Endothelial cell of umbilical vein (primary cell): ENCODE results near the gene PALD1. TPM values are rescaled to one million over a fixed set of nuclear protein-coding genes. Genes with fewer than 3 reads are reported as not detected.
"Not testable (repeated sequence)": the region's sequence is repeated elsewhere in the genome, so short reads cannot be mapped to it uniquely, and the experiment has no call there.

ENCODE experiments used
- BruUV-seq: library from RNA; stranded (reverse); fragments of 400-500 nt; replicated peaks from 2 replicates; lab custom pipeline; 2021; lab: Mats Ljungman, UMichigan
- CTCF ChIA-PET: fragments of 300-600, 350-600 bp; sonication (Branson Sonifier 250); formaldehyde crosslinking; loops from one replicate; lab custom pipeline; 2021; ENCODE audit warnings: antibody characterized with exemption, inconsistent platforms; lab: Charles Lee
- POLR2A ChIA-PET: fragments of 300-600, 350-600 bp; sonication (Branson Sonifier 250); formaldehyde crosslinking; loops from one replicate; lab custom pipeline; 2021; ENCODE audit warnings: antibody characterized with exemption, inconsistent platforms; lab: Charles Lee
- DNase-seq: peaks from one replicate; pipeline ENCODE4 v3.0.0-alpha.2; 2011; ENCODE audit warnings: low read depth, low spot score
- FAIRE-seq: peaks from 2 replicates; lab custom pipeline; 2011; peaks lifted over from hg19 to GRCh38; lab: Jason Lieb, UNC
- H2AFZ ChIP-seq: 2 replicates; pipeline ENCODE4 v1.6.0; 2012; ENCODE audit warnings: low read depth, low read length, control low read depth, inconsistent platforms
- H3K27ac ChIP-seq: 2 replicates; pipeline ENCODE4 v1.5.1; 2011; ENCODE audit warnings: low read depth, mild to moderate bottlenecking, control low read depth, low read length, moderate library complexity; ENCODE audit not compliant: insufficient read depth
- H3K27me3 ChIP-seq, 2 experiments: 2 replicates each; pipeline versions ENCODE4 v1.6.0 to v1.6.1; 2011; ENCODE audit warnings: low read length in 2 of 2, mixed read lengths in 1 of 2; ENCODE audit not compliant: control insufficient read depth in 2 of 2, insufficient read depth in 2 of 2
- H3K36me3 ChIP-seq, 2 experiments: 2 replicates in 1 of 2; 3 replicates in 1 of 2; pipeline ENCODE4 v1.5.1; 2011; ENCODE audit warnings: low read length in 2 of 2, mild to moderate bottlenecking in 1 of 2, moderate library complexity in 1 of 2; ENCODE audit not compliant: control insufficient read depth in 2 of 2, insufficient read depth in 2 of 2; ENCODE audit errors: extremely low read depth in 1 of 2
- H3K4me1 ChIP-seq: 3 replicates; pipeline ENCODE4 v1.5.1; 2011; ENCODE audit warnings: mild to moderate bottlenecking, low read length; ENCODE audit not compliant: control insufficient read depth, insufficient read depth; ENCODE audit errors: extremely low read depth
- H3K4me2 ChIP-seq: 2 replicates; pipeline ENCODE4 v1.6.1; 2011; ENCODE audit warnings: low read length, control low read depth, mixed read lengths; ENCODE audit not compliant: insufficient read depth
- H3K4me3 ChIP-seq, 3 experiments: fragments of 200-600 bp in 1 of 3; sonication (generic), shearing (Covaris generic) in 1 of 3; replicated peaks in 1 of 3; 2 replicates each; pipeline ENCODE4 v1.5.1; 2011 to 2016; ENCODE audit warnings: control low read depth in 3 of 3, low read length in 3 of 3, mild to moderate bottlenecking in 2 of 3, inconsistent platforms in 1 of 3, low read depth in 1 of 3, moderate library complexity in 1 of 3; ENCODE audit not compliant: insufficient read depth in 1 of 3
- H3K79me2 ChIP-seq: 2 replicates; pipeline ENCODE4 v1.6.0; 2012; ENCODE audit warnings: low read length, inconsistent platforms; ENCODE audit not compliant: control insufficient read depth, insufficient read depth
- H3K9ac ChIP-seq: replicated peaks from 2 replicates; pipeline ENCODE3; 2011; ENCODE audit warnings: low read length, control low read depth; ENCODE audit not compliant: insufficient read depth; ENCODE audit errors: extremely low read depth
- H3K9me1 ChIP-seq: replicated peaks from 3 replicates; pipeline ENCODE4 v1.6.0; 2011; ENCODE audit warnings: mild to moderate bottlenecking, low read length; ENCODE audit not compliant: control insufficient read depth, insufficient read depth; ENCODE audit errors: extremely low read depth
- H3K9me3 ChIP-seq: replicated peaks from 2 replicates; pipeline ENCODE4 v1.5.1; 2012; ENCODE audit warnings: low read length, inconsistent platforms; ENCODE audit not compliant: control insufficient read depth, insufficient read depth
- H4K20me1 ChIP-seq: replicated peaks from 2 replicates; pipeline ENCODE3; 2011; ENCODE audit warnings: mild to moderate bottlenecking, low read length; ENCODE audit not compliant: control insufficient read depth, insufficient read depth; ENCODE audit errors: extremely low read depth
- EZH2 ChIP-seq: IDR thresholded peaks from 2 replicates; pipeline ENCODE4 v1.6.1; 2012; ENCODE audit warnings: borderline replicate concordance, low read depth, mild to moderate bottlenecking, moderate library complexity, low read length, inconsistent platforms; ENCODE audit not compliant: severe bottlenecking
- GATA2 ChIP-seq: IDR thresholded peaks from 2 replicates; pipeline ENCODE4 v1.7.0; 2011; ENCODE audit warnings: low read depth, mild to moderate bottlenecking, moderate library complexity, mixed read lengths, low read length; ENCODE audit not compliant: insufficient read length, insufficient read depth
- MYC ChIP-seq: IDR thresholded peaks from one replicate; pipeline ENCODE4 v1.6.1; 2011; ENCODE audit warnings: mild to moderate bottlenecking, low read depth, low read length
- POLR2A ChIP-seq: IDR thresholded peaks from 2 replicates; pipeline ENCODE4 v1.6.1; 2012; ENCODE audit warnings: low read depth, mild to moderate bottlenecking, control low read depth, low read length
- dilution Hi-C: fragments of 300-500 bp; cut with MboI; formaldehyde crosslinking; loops from one replicate; pipeline ENCODE4 v1.15.0; 2019; ENCODE audit warnings: low sequenced_read_pairs; ENCODE audit not compliant: extremely low pct_ligation_motif_present
- intact Hi-C: fragments of 100-400 bp; cut with micrococcal nuclease; formaldehyde crosslinking; loops from one replicate; pipeline ENCODE4 v1.10.0; 2022
- polyA plus RNA-seq, 4 experiments: library from polyadenylated mRNA; depleted of rRNA in 3 of 4; stranded (reverse) in 3 of 4; unstranded in 1 of 4; fragments of >200 nt; gene quantifications; 2 replicates each; pipeline versions ENCODE4 v1.2.1 to v1.2.3, GENCODE V29; 2011 to 2012; ENCODE audit warnings: missing spikeins in 1 of 4
- total RNA-seq: library from RNA; stranded (reverse); gene quantifications from 2 replicates; pipeline ENCODE4 v1.2.3, GENCODE V29; 2021
- TF ChIP-seq, protein P1 (sequence below), 2 donors: IDR thresholded peaks; 1 replicate in 1 of 2; 2 replicates in 1 of 2; pipeline ENCODE4 v1.5.1; 2011; ENCODE audit warnings: low read length in 2 of 2, mild to moderate bottlenecking in 2 of 2, moderate library complexity in 2 of 2, control low read depth in 1 of 2, inconsistent platforms in 1 of 2, low read depth in 1 of 2; ENCODE audit not compliant: insufficient read depth in 1 of 2; ENCODE audit errors: extremely low read depth in 1 of 2
- TF ChIP-seq, protein P2 (sequence below): IDR thresholded peaks from 2 replicates; pipeline ENCODE4 v1.6.1; 2011; ENCODE audit not compliant: insufficient read depth, insufficient read length

The PALD1 gene
- total and polyA plus RNA-seq, 2 donors (not counting 3 experiments of a cell fraction or from before 2014, with no cell fraction given): 16.6 to 73.3 TPM

DNA sequence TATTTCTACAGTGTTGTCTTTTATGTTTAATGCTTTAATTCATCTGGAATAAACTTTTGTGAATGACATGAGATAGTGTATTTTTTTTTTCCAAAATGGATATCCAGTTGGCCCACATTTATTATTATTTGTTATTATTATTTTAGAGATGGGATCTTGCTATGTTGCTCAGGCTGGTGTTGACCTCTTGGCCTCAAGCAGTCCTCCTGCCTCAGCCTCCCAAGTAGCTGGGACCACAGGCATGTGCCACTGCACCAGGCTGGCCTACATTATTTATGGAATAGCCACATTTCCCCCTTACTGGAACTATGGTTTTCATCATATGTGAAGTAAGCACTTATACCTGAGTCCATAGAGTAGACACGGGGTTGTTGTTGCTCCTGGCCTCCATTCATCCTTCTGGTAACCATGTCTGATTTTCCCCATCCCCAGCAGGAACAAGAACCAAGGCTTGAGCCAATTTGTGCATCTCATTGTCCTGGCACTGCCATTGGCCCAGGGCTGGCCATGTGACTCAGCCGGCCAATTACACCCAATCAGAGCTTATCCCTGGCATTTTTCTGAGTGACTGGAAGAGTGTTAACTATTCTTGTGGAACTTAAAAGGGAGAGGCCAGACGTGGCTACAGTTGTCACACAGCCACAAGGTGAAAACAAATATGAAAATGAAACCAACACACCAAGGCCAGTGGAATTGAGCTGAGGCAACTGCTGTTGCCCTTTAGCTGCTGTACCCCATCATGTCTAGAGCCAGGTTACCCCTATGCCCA is 100.9 kb downstream of the PALD1 start:
- no peaks in the 10 kb centered on the region for H3K9me3 ChIP-seq
- TF ChIP-seq POLR2A (no peak), GATA2 (no peak), EZH2 (no peak), MYC (no peak)
- TF ChIP-seq, protein P1, sequence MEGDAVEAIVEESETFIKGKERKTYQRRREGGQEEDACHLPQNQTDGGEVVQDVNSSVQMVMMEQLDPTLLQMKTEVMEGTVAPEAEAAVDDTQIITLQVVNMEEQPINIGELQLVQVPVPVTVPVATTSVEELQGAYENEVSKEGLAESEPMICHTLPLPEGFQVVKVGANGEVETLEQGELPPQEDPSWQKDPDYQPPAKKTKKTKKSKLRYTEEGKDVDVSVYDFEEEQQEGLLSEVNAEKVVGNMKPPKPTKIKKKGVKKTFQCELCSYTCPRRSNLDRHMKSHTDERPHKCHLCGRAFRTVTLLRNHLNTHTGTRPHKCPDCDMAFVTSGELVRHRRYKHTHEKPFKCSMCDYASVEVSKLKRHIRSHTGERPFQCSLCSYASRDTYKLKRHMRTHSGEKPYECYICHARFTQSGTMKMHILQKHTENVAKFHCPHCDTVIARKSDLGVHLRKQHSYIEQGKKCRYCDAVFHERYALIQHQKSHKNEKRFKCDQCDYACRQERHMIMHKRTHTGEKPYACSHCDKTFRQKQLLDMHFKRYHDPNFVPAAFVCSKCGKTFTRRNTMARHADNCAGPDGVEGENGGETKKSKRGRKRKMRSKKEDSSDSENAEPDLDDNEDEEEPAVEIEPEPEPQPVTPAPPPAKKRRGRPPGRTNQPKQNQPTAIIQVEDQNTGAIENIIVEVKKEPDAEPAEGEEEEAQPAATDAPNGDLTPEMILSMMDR (IDR thresholded peaks at IDR 0.05; ENCODE audit: extremely low read depth in 1 of 2, insufficient read depth in 1 of 2, low read depth in 1 of 2, low read length in 2 of 2): no peak
- TF ChIP-seq, protein P2, sequence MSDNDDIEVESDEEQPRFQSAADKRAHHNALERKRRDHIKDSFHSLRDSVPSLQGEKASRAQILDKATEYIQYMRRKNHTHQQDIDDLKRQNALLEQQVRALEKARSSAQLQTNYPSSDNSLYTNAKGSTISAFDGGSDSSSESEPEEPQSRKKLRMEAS: no peak
- no peaks in the 10 kb centered on the region for H4K20me1 ChIP-seq
- POLR2A ChIA-PET: no interaction called here
- DNase-seq: no peak
- no peak overlapping the region for H3K9ac ChIP-seq
- no peak for FAIRE-seq
- intact Hi-C loops: no loop called here
- H3K4me2 ChIP-seq: no peak overlapping the region
- H3K79me2 ChIP-seq: no peaks in the 10 kb centered on the region
- H3K36me3 ChIP-seq: no peaks in the 10 kb centered on the region
- CTCF ChIA-PET: no interaction called here
- no peaks in the 10 kb centered on the region for H3K9me1 ChIP-seq
- H3K27ac ChIP-seq: no peak overlapping the region
- no peak overlapping the region for H2AFZ ChIP-seq
- peaks cover 1 to 8% of the 10 kb centered on the region in 2 experiments for H3K27me3 ChIP-seq
- H3K4me3 ChIP-seq: no peak overlapping the region
- no peaks in the 10 kb centered on the region for H3K4me1 ChIP-seq
- no TSS peak for BruUV-seq
- dilution Hi-C loops: no loop called here

DNA sequence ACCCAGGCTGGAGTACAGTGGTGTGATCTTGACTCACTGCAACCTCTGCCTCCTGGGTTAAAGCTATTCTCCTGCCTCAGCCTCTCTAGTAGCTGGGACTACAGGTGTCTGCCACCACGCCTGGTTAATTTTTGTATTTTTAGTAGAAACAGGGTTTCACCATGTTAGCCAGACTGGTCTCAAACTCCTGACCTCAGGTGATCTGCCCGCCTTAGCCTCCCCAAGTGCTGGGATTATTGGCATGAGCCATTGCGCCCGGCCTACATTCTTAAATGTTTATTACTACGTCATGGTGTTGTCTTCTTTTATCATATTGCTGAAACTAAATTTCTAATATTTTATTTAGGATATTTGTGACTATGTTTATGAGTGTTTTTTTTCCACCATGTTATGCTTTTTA is 102.6 kb downstream of the PALD1 start:
- H4K20me1 ChIP-seq, H3K27ac ChIP-seq, dilution Hi-C loops, H3K4me2 ChIP-seq, H3K4me3 ChIP-seq, H3K36me3 ChIP-seq, H3K9me1 ChIP-seq, POLR2A ChIA-PET, H3K4me1 ChIP-seq, H3K9ac ChIP-seq, DNase-seq, intact Hi-C loops, BruUV-seq, FAIRE-seq, H3K9me3 ChIP-seq, CTCF ChIA-PET, H2AFZ ChIP-seq, H3K79me2 ChIP-seq: not testable (repeated sequence)
- H3K27me3 ChIP-seq: peaks cover 2 to 10% of the 10 kb centered on the region in 2 experiments
